GM04504 (cell line): Measurements from ENCODE around the gene MYL12A.
"Not testable (repeated sequence)": the region's sequence is repeated elsewhere in the genome, so short reads cannot be mapped to it uniquely, and the experiment has no call there.

Experiments used
- DNase-seq: peaks from one replicate; pipeline ENCODE4 v3.0.0-alpha.2; 2012; ENCODE audit warnings: low read depth

The MYL12A gene

GRCh38 chr18:3247240-3248061 lies at the start of gene MYL12A:
TSS of gene MYL12A (plus strand) at chr18:3247801. CDS start at chr18:3253248, 5,447 bp downstream.
- peak; percentile 94 for DNase-seq

DNA sequence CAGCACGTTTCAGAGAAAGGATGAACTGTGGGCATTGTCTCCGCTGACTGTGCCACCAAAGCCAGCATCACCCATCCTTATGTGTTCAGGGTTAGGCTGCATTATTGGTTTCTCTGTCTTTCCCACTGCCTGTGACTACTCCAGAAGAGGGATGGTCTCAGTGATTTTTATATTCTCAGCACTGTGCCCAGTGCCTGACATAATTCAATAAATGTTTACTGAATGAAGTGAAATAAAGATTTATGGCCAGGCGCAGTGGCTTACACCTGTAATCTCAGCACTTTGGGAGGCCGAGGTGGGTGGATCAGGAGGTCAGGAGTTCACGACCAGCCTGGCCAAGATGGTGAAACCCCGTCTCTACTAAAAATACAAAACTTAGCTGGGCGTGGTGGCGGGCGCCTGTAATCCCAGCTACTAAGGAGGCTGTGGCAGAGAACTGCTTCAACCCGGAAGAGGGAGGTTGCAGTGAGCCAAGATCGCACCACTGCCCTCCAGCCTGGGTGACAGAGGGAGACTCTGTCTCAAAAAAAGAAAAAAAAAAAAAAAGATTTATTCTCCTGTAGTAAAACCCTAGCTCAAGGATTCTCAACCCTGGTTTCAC lies 49.2 kb upstream of the MYL12A start:
- not testable (repeated sequence) for DNase-seq

DNA sequence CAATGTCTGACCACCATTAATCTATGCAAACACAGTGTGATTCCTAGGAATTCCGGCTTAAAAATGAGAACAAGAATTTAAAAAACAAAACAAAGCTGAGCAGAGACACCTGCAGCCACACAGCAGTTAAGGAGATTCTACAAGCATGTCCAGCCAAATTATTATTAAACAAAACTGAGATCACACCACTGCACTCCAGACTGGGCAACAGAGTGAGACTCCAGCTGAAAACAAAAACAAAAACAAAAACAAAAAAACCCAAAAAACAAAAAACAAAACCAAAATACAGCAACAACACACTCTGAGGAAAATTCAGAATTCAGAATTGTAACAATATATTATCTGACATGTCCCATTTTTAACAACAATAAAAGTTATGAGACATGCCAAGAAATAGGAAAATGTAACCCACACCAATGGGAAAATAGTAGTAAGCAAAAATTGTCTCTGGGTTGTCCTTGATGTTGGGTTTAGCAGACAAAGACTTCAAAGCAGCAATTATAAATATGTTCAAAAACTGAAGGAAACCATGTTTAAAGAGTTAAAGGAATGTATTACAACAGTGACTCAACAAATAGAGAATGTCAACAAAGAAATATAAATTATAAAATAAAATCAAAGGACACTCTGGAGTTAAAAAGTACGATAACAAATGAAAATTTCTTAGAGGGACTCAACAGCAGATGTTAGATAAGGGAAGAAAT lies 47.5 kb upstream of the MYL12A start:
- no peak for DNase-seq

GRCh38 chr18:3205239-3205638 lies 42.4 kb upstream of the MYL12A start:
- DNase-seq: no peak

DNA sequence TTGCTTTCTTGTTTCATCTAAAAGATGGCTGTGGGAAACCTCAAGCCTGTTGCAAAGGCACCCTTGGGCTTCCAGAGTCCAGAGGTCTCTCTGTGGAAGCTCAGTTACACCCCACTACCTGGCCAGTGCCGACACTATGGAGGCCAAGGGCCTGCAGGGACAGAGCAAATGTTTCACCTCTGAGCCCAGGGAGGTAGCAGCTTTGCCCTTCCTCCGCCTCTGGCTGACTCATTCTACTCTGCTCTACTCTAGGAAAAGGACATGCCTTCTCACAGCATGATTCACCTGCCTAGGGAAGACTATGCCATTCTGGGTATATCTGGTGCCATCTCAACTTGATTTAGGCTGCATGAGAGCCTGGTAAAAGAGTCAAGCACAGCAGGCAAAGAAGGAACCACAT lies 40.0 kb upstream of the MYL12A start:
- DNase-seq: no peak

GRCh38 chr18:3209859-3210569 lies 37.6 kb upstream of the MYL12A start:
- no peak for DNase-seq

DNA sequence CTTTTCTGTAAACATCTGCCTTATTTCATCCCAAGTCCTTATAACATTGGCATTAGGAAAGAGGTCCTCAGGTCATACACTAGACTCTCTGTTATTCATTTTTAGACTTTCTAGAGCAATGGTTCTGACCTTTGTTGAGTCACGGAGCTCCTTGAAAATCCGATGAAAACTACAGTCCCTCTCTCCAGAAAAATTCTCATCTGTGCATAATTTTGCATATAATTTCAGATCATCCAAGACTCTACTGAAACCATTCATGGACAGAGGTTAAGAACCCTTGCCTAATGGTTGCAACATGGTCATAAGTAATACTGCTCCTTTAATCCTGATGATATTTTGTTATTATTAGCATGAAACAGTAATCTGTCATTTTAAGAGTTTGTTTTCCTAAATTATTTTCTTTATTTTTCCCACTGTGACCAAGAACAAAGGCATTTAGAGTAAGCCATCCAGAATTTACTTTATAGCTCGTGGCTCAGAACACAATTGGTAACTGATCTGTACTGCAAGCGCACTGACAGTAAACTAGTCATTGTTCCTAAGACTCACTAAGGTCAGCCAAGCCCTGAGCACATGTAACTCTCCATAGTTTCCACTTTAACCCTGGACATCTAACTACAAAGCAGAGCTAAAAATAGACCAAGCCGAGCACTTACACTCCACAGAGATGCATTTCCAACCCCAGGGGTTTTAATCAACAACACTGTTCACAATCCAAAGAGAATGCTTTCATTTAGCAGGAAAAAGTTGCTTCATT lies 36.2 kb upstream of the MYL12A start:
- no peak for DNase-seq

DNA sequence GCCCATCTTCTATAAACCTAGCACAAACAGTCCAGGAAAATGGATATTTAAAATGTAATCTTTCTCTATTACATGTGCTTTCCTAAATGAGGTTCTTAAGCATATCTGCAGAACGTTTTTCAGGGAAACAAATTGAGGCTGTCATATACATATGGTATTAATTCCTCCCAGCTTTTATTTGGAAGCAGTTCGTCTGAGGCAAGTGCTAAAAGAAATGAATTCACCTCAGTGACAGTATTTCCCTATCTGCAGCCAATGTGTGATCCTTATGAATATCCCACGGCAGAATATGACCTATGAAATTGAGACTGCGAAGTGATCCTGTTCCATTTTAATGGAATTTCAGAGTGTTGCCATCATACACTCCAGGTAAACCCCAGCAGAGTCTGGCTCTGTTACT lies 34.9 kb upstream of the MYL12A start:
- no peak for DNase-seq

DNA sequence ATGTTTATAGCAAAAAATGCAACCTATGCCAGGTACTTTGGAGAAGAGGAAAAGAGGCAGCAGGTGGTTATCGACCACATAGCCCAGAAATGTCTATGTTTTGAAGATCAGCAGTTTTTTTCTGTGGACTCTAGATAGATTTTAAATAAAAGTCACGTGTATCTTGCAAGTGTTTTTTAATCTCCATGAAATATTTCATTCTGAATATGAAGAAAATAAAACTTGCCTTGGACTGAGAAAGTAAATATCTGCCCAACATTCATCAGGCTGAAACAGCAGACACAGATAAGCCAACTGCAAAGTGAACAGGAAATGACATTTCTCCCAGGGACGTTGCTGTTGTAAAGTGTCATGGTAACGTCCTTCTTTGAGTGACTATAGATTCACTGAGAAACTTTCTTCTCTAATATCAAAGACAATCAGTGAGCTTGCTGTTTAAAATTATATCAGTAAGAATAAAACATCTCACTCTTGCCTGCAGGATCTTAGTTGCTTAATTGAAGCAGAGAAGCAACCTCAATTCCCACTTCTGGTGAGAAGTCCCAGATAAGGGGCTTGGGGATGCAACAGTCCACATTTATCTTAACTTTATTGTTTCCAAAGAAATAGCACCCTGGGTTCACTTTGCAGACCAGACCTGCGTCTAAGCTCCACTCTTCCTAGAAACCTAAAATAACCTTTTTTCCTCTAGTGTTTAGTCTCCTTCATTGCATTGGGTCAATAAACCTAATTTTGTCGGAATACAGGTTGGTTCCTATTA lies 34.1 kb upstream of the MYL12A start:
- DNase-seq: no peak

DNA sequence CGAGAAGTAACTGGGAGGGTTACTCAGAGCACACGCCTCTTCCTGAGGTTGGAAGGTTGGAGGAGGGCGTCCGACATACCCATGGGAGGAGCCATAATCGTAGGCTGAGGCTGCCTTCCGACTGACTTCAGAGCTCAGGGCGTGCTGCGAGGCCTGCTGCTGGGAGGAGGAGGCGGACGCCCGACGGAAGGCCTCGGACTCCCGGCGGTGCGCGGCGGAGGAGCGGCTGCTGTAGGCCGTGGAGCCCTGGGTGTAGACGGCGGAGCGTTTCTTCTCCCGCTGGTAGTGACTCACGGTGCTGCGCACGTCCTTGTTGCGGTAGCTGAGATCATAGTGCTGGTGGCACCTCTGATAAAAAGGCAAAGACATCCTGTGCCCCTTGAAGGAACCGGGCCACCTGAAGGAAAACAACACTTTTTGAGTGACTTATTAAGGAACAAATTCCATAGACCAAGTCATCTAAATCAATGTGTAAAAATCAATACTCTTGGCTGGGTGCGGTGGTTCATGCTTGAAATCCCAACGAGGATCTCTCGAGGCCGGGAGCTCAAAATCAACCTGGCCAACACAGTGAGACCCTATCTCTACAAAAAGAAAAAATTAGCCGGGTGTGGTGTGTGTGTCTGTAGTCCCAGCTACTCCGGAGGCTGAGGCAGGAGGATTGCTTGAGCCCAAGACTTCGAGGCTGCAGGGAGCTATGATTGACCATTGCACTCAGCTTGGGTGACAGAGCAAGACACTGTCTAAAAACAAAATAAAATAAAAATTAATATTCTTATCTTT lies 32.6 kb upstream of the MYL12A start:
- DNase-seq: no peak

GRCh38 chr18:3216987-3217386 lies 30.6 kb upstream of the MYL12A start:
- no peak for DNase-seq

- DNase-seq: no peak
Observed at GRCh38 chr18:3217948-3218647, 29.5 kb upstream of the MYL12A start.

DNA sequence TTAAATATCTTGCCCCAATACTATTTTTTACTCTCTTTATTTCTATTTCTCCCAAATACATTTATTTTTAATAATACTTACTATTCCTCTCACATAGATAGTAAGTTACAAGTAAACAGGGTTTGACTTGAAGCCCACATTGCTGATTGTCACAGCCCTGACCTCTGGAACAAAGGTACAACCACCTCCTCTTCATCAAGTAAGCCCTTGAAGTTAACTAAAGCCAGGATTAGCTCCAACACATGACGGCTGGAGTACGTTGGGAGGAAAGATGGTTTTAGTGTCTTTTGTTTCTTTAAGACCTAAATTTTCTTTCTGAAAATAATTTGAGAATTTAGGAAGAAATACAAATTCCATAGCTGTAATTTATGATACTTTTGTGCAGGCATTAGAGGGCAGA lies 28.8 kb upstream of the MYL12A start:
- DNase-seq: no peak

DNA sequence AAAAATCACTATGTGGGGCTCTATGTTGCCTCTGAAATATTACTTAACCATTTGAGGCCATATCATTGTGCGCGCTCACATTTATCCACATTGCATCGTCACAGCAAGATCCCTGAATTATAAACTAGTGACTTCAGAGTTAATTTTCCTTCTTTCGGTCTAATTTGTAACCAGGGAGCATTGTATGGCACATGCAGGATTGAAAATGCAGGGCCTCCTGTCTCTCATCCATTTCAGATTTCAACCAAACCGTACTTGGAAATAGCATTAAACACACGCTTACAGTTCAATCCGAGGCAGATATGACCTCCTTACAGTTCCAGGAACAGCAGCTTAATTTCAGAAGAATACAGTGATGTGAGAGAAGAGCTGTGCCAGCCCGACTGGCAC lies 28.4 kb upstream of the MYL12A start:
- DNase-seq: no peak

- no peak for DNase-seq
Observed at GRCh38 chr18:3219631-3220335, 27.8 kb upstream of the MYL12A start, which contains the start of gene MYOM1. TSS of gene MYOM1 (minus strand) at chr18:3219968. CDS start at chr18:3215223, 4,745 bp downstream.

DNA sequence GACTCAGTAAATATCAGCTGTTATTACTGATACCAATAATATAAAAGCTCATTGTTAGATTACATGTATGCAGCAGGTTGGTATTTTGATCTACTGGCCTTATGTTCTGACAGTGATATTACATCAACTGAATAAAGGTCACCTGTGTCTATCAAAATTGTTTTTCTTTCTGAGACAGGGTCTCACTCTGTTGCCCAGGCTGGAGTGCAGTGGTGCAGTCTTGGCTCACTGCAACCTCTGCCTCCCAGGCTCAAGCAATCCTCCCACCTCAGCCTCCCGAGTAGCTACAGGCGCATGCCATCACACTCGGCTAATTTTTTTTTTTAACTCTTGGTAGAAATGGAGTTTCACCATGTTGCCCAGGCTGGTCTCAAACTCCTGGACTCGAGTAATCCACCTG lies 26.7 kb upstream of the MYL12A start:
- DNase-seq: not testable (repeated sequence)

- no peak for DNase-seq
Observed at GRCh38 chr18:3221496-3221895, 26.1 kb upstream of the MYL12A start.

DNA sequence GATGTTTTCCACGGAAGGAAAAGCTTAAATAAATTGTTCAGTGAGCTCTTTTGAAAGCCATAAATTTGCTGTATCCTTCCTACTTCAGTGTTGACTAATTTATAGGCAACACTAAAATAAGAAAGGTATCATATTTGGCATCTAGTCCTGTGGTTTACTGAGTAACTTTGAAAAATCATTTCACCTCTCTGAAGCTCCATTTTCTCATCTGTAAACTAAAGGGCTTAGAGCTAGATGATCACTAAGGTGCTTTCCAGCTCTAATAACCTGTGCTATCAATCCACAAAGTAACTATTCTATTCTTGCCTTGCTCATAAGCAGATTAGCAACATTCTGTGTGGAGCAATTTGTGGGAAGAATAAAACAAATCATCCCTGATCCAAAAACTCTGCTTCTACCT lies 24.2 kb upstream of the MYL12A start:
- no peak for DNase-seq

GRCh38 chr18:3224223-3224622 lies 23.4 kb upstream of the MYL12A start:
- no peak for DNase-seq
